DMS53 (cell line): Measurements from ENCODE around the gene OR2T27.
A peak's percentile ranks its signal among the peaks of the same experiment; 100 is the strongest.
"Not testable (repeated sequence)": the region's sequence is repeated elsewhere in the genome, so short reads cannot be mapped to it uniquely, and the experiment has no call there.

ENCODE experiments used
- DNase-seq: peaks from one replicate; lab custom pipeline; 2025; lab: John Stamatoyannopoulos, UW

OR2T27 gene, protein sequence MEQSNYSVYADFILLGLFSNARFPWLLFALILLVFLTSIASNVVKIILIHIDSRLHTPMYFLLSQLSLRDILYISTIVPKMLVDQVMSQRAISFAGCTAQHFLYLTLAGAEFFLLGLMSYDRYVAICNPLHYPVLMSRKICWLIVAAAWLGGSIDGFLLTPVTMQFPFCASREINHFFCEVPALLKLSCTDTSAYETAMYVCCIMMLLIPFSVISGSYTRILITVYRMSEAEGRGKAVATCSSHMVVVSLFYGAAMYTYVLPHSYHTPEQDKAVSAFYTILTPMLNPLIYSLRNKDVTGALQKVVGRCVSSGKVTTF

DNA sequence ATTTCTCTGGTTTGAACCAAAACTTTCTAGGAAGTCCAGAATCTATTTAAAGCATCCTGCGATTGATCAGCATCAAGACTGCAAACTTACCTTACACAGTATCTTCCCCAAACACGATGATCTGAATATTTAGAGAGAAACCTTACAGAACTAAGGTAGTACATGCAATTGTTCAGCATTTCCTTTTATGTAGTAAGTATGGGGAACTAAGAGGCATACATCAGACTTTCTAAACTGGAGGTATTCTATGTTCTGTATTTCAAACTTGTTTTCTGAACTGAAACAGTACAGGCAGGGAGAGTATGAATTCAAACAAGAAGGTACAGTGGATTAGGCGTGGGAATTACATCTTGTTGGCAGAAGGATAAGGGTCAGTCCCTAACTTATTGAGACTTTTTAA is at the start of gene OR2T27:
TSS of gene OR2T27 (minus strand) at position 175 of the 400 bp plus-strand sequence. CDS start 4,644 bp downstream, outside the sequence.
- not testable (repeated sequence) for DNase-seq

DNA sequence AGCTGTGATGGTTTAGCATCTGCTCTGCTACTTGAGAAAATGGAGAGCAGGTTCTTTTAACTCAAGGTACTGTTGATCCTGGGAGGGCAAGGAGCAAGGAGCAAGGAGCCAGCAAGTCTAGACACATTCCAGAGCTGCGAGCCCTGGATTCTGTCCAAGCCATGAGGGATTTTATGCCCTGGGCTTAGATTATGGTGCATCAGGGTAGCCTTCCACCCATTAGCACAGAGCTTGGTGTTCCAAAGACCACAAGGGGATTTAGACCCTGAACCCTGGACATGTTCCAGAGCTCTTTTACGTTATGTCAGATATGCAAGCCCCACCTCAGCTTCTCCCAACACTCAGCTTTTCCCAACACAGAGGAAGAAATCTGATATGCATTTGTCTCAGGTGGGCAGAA is 49.3 kb upstream of the OR2T27 start:
- no peak for DNase-seq

DNA sequence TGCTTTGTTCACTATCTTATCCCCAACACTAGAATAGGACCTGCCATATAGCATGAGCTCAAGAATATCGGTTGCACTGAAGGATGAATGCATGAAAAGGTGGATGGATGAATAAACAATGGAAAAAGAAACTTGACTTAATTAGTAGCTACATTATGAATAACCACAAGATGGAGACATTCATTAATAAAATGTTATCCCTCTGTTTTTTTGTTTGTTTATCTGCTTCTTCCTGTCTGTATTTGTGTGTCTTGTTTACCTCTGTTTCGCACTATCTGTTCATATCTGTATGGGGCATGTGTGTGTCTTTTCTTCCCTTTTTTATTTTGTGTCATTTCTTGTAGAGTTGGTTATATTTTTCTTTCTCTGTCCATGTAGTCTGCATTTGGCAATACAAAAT is 48.3 kb upstream of the OR2T27 start:
- DNase-seq, result peak; percentile 36

DNA sequence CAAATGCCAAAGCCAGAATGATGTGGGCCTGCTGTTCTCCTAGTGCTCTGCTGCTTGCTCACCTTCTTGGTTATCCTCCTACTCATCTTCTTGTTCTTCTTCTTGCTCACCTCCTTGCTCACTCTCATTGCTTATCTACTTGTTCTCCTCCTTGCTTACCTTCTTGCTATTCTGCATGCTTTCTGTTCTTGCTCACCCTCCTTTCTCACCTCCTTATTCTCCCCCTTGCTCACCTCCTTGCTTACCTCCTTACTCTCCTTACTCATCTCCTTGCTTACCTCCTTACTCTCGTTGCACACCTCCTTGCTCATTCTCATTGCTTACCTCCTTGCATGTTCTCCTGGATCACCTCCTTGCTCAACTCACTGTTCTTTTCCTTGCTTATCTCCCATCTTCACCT is 47.4 kb upstream of the OR2T27 start, which contains the start of gene OR14I1:
TSS of gene OR14I1 (minus strand) at position 53 of the 400 bp plus-strand sequence.
- no peak for DNase-seq

DNA sequence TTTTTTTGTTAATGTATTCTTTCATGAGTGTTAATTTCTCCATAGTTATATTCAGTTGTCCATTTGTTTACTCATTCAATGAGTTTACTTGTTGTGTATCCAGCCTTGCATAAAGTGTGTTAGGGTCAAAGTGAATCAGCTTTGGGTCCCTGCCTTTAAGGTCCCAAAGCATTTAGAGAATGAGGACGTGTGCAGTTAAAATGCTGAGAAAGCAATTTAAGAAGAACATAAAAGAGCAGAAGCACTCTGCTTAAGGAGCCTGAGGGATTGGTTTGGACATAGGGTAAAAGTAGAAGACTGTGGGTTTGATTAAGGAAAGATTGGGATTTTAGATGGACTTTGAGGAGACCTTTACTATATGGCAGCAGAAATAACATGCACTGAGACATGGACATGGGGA is 43.8 kb upstream of the OR2T27 start:
- no peak for DNase-seq

DNA sequence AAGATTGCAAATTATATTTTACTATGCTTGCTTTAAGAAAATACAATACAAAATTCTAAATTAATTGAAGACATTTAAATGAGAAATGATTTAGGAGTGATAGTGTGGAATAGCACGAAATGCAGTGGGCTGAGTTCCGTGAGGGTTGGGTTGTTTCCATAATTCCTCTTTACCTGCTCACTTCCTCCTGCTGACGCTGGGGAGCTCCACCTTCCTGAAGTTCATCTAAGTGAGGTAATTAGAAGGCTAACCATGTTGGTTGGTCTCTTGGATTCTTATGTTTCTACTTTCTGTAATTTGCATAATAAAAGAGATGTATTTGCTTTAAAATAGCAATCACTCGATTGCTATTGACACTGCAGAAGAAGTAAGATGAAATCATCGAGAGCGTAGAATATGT is 42.6 kb upstream of the OR2T27 start:
- DNase-seq, result no peak

DNA sequence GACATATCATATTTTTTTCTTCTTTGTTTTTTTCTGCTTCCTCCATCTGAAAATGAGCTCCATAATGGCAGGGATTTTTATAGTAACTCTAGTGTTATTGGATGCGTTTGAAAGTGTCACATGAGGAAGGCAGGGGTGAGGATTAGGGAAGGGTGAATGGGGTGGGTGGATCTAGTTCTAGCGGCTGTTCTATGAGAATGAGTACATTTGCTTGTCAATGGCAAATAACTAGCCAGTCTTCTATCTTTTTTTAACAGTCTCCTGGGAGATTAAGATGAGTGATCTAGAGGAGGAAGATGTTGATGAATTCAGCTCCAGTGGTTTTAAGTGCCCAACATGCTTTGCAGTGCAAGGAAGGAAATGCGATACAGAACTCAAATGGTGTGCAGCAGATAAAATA is 41.4 kb upstream of the OR2T27 start:
- DNase-seq, result no peak

DNA sequence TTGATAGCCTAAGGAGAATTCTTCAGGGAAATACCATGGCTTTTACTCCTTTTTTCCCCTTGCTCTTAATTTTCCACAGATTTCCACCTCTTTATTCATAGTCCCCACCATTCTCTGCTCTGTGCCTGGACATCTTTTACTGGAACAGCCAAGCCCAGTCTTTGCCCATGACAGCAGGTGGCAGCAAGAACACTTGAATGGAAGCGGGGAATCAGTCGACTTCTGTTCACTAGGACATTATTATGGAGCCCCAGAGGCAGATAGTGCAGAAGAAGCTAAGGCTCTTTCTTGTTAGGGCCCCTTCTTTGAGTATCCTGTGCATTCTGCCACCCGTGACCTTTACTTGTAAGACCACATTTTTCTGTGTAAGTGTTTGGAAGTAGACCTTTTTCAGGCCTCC is 40.9 kb upstream of the OR2T27 start:
- peak; percentile 80 for DNase-seq

DNA sequence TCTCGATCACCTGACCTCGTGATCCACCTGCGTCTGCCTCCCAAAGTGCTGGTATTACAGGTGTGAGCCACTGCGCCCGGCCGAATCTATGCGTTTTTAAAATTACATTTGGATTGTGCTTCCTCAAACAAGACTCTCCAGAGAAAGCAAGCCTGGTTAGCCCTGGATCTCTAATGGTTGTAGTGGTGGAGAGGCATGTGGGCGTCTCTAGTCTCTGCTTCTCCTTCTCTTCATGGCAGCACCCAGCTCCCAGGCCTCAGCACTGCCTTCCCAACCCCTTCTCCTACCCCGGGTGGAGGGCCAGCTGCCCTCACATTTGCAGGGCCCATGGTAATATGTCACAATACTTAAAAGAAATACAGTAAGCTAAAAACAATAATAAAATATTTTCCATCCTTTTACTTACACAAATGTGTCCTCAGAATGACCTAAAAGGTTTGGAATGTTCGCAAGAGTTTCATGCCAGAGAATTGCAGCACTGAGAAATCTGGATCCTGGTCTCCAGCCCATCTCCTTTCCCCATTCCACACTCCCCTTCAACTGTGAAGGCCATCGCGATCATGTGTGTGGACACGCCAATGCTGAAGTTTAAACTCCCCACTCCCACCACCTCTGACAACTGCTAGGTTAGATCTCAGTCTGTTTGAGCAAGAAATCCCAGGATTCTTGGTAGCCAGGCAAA is 40.3 kb upstream of the OR2T27 start:
- no peak for DNase-seq

DNA sequence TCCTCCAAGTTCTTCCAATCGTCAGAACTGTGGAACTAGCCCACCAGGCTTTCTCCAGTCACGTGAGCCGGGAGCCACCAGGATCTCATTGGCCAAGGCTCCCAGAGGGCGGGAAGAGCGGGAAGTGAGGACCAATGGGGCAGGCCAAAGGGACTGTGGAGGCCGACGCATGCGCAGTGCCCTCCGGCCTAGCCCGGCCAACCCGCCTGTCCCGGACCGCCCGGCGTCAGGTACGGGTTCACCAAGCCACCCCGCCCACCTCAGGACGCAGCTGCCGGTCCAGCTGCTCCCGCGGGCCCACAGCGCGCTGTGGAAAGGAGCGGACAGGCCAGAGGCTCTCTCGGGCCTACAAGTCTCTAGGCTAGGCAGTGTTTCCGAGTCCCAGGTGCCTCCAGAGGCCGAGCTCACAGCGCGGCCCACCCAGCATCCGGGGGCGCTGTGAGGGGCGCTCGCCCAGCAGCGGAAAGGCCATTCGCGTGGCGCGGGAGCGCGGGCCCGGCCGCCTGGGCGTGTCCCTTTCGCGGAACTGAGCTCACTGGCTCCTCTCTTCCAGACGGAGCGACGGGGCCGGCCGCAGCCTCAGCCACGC is 36.3 kb upstream of the OR2T27 start:
- no peak for DNase-seq

DNA sequence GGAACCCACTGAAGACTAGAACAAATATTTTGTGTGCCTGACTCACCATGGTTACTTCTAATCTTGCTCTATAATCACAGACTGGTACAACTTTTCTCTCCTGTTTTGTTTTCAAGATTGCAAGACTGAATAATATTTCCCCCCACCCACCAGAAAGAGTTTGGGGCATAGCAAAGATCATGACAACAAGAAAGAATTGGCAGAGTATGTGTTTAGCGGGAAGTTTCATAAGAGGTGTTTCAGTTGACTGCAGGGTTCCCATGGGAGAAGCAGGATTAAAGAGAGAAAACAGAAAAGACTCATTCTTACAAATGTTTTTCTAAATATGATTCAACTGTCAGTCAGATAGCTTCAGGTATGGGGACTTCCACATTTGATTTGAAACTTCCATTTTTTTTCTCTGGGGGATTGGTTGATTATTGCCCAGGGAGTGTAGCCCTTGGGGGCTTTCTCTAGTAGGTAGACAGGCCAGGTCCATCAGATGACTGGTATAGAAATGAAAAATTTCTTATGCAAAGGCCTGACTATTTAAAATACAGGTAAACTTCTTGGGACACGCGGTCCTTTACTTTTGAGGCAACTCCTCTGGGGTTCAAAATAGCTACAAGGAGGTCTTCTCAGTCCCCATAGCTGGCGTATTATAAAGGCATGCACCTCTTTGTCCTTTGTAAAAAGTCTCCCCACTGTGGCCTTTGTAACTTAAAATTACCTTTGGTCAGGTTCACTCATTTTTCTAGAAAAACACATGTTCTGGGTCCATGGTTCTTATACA is 33.4 kb upstream of the OR2T27 start:
- DNase-seq, result no peak

DNA sequence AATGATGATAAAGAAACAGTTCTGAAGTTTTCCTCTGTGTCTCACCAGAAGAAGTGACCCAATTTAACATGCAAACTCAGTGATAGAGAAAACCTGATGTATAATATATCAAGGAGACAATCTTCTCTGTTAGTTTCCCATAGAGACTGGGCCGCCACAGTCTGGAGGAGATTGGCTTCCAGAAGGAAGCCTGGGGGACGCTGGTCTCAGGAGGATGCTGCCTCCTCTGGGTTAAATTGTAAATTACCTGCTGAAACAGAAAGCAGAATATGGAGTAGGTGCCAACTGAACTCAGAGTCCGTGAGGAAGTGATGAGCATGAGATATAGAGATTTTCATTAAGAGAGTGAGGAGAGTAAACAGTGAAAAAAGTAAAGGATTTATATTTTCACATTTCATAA is 31.5 kb upstream of the OR2T27 start:
- peak; percentile 73 for DNase-seq

DNA sequence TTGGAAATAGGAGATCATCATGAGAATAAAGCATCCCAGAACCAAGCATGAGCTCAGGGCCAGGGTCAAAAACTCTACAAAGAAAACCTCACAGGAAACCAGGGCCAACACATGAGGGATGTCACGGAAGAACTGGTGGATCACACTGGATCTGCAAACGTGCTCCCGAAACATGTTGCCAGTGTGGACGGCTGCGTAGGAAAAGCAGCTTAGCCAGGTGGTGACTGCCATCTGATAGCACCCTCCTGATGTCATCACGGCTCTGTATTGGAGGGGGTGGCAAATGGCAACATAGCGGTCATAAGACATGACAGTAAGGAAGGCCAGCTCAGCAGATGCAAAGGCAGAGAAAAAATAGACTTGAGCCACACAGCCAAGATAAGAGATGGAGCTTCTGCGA is 26.3 kb upstream of the OR2T27 start:
- no peak for DNase-seq

DNA sequence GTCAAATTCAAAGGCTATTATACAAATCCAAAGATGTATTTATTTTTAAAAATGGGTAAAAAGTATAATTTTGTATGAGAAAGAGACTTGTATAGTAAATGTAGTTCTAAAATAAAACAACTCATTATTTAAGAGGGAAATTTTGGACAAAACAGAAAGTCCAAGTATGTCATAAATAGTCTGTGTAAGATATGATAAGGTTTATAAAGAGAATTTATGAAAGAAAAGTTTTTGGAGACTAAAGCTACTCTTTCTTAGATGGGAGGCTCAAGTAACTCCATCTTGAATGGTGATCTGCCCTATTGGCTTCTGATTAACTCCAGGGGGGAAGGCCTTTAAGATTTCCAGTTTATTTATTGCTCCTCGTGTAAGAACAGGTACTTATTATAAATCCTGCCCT is 14.7 kb upstream of the OR2T27 start:
- no peak for DNase-seq

DNA sequence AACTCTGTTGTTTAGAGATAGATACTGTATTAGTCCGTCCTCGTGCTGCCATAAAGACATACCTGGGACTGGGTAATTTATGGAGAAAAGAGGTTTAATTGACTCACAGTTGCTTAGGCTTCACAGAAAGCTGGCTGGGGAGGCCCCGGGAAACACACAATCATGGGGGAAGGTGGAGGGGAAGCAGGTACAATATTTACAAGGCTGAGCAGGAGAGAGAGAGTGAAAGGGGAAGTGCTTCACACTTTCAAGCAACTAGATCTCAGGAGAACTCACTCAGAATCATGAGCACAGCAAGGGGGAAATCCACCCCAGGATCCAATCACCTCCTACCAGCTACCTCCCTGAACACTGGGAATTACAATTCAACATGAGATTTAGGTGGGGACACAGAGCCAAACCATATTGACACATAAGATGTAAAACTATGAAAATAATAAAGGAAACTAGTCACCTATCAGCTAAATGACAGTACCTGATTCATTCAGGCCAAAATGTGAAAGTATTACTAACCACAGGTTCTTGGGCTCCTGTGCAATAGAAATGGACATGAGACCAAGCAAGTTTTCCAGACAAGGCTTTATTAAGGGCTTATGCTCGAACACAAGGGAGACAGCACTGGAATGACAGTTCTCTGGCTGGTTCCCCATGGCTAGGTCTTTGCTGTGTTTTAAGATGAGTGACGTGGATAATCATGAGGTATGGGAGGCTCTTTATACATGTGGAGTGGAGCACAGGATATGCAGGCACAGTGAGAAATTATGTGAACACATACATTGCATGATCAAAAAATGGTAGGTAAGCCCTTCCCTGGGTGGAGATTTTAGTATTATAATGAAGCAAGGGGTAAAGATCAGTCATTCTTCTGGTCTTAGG is 8.4 kb upstream of the OR2T27 start:
- not testable (repeated sequence) for DNase-seq

DNA sequence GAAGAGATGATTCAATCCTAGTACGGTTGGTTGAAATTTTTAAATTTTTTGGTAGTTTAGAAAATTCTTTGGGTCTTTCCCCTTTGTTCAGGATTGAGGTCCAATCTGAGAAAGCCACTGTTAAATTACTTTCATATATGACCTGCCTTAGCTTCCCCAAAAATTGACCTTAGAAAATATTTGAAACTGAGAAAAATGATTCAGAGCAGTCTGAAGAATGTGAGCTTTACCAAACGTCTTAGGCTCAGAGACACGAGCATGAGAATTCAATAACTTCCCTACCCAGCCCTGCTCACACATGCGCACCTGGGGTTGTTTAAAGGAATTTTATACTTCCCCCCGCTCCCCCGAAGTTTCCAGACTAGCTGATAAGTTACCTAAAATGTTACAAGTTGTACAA is 1.5 kb upstream of the OR2T27 start:
- not testable (repeated sequence) for DNase-seq

DNA sequence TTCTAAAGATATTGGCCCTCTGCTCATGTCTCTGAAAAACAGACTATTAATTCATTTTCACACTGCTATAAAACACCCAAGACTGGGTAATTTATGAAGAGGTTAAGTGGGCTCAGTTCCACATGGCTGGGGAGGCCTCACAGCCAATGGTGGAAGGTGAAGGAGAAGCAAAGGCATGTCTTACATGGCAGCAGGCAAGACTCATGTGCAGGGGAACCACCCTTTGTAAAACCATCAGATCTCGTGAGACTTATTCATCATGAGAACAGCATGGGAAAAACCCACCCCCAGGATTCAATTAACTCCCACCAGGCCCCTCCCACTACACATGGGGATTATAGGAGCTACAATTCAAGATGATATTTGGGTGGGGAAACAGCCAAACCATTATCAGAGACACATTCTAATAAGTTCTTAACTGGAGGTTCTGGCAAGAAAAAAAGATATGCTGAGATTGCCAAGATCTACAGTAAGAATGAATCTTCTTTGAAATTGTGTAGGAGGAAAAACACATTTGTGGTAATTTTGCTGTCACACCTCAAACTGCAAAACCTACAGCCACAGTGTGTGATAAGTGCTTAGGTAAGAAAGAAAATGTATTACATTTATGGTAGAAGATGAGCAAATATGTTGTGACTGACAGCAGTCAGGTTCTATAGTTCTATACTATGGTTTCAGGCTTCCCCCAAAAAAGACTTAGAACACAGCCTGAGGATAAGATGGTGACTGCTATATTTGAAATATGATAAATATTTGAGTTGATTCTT is 6.4 kb downstream of the OR2T27 start:
- DNase-seq, result not testable (repeated sequence)

DNA sequence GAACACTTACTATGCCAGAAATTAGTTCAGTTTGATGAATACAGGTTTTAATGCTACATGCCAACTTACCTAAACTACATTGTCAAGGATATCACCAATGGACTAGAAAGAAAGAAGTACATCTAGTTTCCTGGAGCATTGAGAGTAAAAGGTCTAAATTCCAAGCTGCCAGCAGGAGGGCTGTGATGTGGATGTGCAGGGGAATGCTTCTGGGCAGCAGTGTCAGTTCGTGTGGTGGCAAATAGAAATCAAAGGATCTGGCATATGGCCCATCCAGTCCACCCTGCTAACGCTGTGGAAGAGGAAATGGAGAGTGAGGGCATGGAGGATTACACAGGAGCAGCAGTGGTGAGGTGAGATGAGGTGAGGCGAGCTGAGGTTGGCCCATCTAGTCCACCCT is 10.2 kb downstream of the OR2T27 start, which contains the start of gene OR2T35:
TSS of gene OR2T35 (minus strand) at position 101 of the 400 bp plus-strand sequence. CDS start 6,020 bp downstream, outside the sequence.
- DNase-seq, result not testable (repeated sequence)

DNA sequence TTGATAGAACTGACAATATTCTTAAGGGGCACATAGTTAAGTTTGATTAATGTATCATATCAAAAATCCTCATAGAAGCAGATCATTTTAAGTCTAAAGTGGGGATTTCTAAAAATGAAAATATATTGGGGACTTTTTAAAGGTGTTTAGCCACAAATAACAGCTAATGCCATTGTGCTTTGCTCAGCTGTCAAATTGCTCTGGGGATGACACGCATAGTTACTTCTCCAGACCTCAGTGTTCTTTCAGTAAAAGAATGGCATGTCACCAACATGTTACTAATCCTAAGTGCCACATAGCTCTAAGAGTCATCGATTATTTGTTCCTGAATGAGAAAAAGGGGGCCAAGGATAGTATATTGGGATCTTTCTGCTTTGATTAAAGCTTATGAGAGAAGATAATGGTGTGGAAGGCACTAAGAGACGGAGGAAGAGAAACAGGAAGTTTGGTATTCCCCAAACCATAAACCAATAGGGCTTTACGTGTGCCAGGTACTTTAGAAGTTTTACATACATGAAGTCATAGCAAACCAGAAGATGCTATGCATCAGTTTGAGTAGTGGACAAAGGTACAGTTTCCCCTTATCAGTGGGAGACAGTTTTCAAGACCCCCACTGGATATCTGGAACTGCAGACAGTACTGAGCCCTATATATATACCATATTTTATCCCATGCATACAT is 12.2 kb downstream of the OR2T27 start:
- not testable (repeated sequence) for DNase-seq

DNA sequence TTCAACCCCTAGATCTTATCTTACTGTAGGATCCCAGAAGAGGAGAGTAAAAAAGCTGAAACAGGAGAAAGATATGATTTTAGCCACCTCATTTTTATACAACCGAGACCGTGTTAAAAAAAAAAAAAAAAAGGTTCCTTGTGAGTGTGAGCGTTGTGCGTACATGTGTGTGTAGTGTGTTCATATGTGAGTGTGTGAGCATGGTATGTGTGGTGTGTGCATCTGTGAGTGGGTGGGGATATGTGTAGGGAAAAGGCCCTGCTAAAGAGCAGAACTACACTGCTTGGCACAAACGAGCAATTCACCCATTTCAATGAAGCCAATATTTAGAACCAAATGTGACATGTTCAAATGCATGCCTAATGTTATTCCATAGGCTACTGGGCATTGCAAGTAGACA is 13.7 kb downstream of the OR2T27 start:
- not testable (repeated sequence) for DNase-seq
